ENCODE measurements around the gene CHPT1.

CHPT1 gene

DNA sequence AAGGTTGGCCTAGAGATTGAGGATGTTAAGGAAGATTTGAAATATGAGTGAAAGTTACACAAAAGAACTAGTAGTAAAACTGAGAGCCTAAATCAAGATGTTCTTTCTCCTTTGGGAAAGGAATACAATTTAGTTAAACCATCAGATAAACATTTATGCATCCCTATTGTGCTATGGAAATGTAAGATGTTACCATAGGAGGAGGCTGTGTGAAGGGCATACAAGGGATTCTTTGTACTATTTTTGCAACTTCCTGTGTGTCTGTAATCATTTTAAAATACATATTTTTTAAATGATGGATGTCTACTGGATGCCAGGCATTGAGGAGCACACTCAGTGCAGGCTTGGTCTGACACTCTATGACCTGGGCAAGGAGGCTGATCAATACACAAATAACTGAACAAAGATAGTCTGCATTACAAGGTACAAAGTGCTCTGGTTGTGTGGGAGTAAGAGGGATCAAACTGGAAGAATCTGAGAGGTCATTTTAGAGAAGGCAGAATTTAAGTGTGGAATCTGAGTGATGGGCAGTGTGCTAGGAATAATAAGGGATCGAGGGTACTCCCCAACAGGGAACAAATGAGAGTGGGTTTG lies 5.8 kb upstream of the CHPT1 start:
- DNase-seq (ENCODE audit: extremely low spot score), result no peak
- no peak for TF ChIP-seq TARDBP (IDR thresholded peaks at IDR 0.05)
- CTCF ChIA-PET, result no interaction called here
- POLR2A ChIA-PET, result no interaction called here

DNA sequence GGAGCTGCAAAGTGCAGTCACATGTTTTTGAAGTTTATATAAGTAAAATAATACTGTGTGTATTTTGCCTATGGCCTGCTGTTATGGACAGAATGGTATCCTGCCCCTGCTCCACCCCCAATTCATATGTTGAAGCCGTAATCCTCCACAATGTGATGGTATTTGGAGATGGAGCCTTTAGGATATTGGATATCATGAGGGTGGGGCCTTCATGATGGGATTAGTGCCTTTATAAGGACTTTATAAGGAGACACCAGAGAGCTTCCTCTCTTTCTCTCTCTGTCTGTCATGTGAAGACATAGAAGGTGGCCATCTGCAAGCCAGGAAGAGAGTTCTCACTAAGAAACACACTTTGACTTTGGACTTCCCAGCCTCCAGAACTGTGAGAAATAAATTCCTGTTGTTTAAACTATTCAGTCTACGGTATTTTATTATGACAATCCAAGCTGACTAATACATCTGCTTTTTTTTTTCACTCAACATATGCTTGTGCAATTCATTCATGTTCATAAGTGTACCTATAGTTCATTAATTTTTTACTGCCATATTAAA lies 3.1 kb upstream of the CHPT1 start:
- no peak for DNase-seq (ENCODE audit: extremely low spot score)
- no peak for TF ChIP-seq TARDBP (IDR thresholded peaks at IDR 0.05)
- TF ChIP-seq FOXA1 (IDR thresholded peaks at IDR 0.05), result no peak
- TF ChIP-seq L3MBTL2 (conservative IDR thresholded peaks at IDR 0.05), result no peak
- no peak for TF ChIP-seq CTBP1 (IDR thresholded peaks at IDR 0.05; ENCODE audit: borderline replicate concordance)
- TF ChIP-seq SP1 (IDR thresholded peaks at IDR 0.05), result no peak
- TF ChIP-seq LEF1 (IDR thresholded peaks at IDR 0.05; ENCODE audit: borderline replicate concordance), result no peak
- TF ChIP-seq FOXM1 (IDR thresholded peaks at IDR 0.05; ENCODE audit: borderline replicate concordance), result no peak
- CTCF ChIA-PET, result interaction anchor here (0.9 kb wide), 1 partner anchor 12 kb away, joined by 3 read pairs; no protein-coding TSS in a partner anchor
- POLR2A ChIA-PET, result no interaction called here

DNA sequence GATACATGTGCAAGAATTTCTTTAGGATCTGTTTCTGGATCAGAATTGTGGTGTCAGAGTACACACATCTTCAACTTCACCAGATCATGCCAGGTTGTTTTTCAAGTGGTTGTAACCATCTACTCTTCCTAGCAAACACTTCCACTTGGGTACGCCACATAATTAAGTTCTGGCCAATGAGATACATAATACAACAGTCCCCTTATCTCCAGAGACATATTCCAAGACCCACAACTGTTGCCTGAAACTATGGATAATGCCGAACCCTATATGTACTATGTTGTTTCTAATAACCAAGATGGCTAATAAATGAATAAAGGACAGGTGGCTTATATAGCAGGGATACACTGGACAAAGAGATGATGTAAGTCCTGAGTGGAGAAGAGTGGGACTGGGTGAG lies 2.5 kb upstream of the CHPT1 start:
- no peak for DNase-seq (ENCODE audit: extremely low spot score)
- TF ChIP-seq SP1 (IDR thresholded peaks at IDR 0.05) (no peak), NFRKB (IDR thresholded peaks at IDR 0.05) (no peak), BHLHE40 (IDR thresholded peaks at IDR 0.05; ENCODE audit: borderline replicate concordance) (no peak), SUZ12 (IDR thresholded peaks at IDR 0.05) (no peak), TARDBP (IDR thresholded peaks at IDR 0.05) (no peak), FOXA1 (IDR thresholded peaks at IDR 0.05) (no peak), ARNT (IDR thresholded peaks at IDR 0.05) (no peak), LEF1 (IDR thresholded peaks at IDR 0.05; ENCODE audit: borderline replicate concordance) (no peak)
- TF ChIP-seq, protein P1, sequence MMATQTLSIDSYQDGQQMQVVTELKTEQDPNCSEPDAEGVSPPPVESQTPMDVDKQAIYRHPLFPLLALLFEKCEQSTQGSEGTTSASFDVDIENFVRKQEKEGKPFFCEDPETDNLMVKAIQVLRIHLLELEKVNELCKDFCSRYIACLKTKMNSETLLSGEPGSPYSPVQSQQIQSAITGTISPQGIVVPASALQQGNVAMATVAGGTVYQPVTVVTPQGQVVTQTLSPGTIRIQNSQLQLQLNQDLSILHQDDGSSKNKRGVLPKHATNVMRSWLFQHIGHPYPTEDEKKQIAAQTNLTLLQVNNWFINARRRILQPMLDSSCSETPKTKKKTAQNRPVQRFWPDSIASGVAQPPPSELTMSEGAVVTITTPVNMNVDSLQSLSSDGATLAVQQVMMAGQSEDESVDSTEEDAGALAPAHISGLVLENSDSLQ (IDR thresholded peaks at IDR 0.05), result no peak
- CTCF ChIA-PET, result no interaction called here
- POLR2A ChIA-PET, result no interaction called here

DNA sequence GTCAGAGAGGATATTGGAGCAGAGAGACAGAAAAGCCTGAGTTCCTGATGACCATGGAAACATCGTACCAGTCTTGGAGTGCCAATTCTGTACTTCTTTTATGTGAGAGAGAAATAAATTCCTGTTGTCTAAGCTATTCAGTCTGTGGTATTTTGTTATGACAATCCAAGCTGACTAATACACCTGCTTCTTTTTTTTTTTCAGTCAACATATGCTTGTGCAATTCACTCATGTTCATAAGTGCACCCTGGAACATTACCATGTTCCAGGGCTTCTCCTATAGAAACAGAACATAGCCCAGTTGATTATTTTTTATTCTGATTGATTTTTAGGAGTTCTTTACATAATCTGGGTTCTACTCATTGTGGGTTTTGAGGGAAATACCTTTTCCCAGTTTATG lies 1.7 kb upstream of the CHPT1 start:
- CTCF ChIA-PET, result no interaction called here
- POLR2A ChIA-PET, result no interaction called here
- TF ChIP-seq ZNF384 (IDR thresholded peaks at IDR 0.05) (no peak), BHLHE40 (IDR thresholded peaks at IDR 0.05; ENCODE audit: borderline replicate concordance) (no peak), LEF1 (IDR thresholded peaks at IDR 0.05; ENCODE audit: borderline replicate concordance) (no peak), FOXM1 (IDR thresholded peaks at IDR 0.05; ENCODE audit: borderline replicate concordance) (no peak), ARNT (IDR thresholded peaks at IDR 0.05) (no peak), SUZ12 (IDR thresholded peaks at IDR 0.05) (no peak), CTBP1 (IDR thresholded peaks at IDR 0.05; ENCODE audit: borderline replicate concordance) (no peak), ELF4 (IDR thresholded peaks at IDR 0.05) (no peak), FOXK2 (IDR thresholded peaks at IDR 0.05) (no peak), HDGF (IDR thresholded peaks at IDR 0.05; ENCODE audit: borderline replicate concordance) (no peak), NFRKB (IDR thresholded peaks at IDR 0.05) (no peak), L3MBTL2 (conservative IDR thresholded peaks at IDR 0.05) (no peak), FOXA1 (IDR thresholded peaks at IDR 0.05) (no peak), SP1 (IDR thresholded peaks at IDR 0.05) (no peak)
- TF ChIP-seq, protein P1 (IDR thresholded peaks at IDR 0.05), result no peak
- DNase-seq (ENCODE audit: extremely low spot score), result no peak

DNA sequence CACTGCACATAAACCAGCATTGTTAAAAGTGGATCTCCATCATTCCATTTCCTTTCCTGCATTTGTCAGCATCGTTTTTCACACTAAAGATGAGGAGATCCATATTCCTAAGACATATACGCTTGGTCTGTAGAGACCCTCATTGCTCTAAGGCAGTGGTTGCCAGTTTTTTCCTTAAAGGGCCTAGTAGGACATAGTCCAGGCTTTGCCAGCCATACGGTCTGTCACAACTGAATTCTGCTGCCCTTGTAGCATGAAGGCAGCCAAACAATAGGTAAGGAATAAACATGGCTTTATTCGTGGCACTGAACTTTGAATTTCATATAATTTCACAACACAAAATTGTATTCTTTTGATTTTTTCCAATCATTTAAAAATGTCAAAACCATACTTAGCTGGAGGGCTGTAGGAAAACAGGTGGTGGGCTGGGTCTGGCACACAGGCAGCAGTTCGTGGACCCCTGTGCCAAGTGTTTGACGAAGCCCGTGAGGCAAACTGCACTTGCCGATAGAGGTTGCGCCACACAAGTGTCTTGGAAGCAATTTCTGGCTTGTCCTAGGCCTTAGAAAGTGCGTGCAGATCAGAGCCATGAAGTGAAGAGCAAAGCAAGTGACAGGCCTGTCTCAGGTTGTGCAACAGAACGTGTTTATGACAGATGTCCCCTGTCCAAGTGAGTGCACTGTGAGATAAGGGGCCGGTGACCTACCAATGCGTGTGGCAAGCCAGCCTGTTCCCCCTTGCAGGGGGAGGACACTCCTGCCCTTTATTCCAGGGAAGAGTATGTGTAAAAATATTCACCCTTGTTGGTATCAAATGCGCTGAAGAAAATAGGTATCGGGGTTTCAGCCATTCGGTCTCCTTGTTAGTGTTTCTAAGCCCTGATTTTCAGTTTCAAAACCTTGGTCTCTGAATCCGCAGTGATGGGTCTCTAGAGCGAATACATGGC lies 916 bp upstream of the CHPT1 start:
- TF ChIP-seq, protein P1 (IDR thresholded peaks at IDR 0.05), result no peak
- TF ChIP-seq ZNF384 (IDR thresholded peaks at IDR 0.05), result no peak
- TF ChIP-seq CTBP1 (IDR thresholded peaks at IDR 0.05; ENCODE audit: borderline replicate concordance), result no peak
- no peak for TF ChIP-seq SP1 (IDR thresholded peaks at IDR 0.05)
- no peak for TF ChIP-seq BHLHE40 (IDR thresholded peaks at IDR 0.05; ENCODE audit: borderline replicate concordance)
- no peak for TF ChIP-seq HDGF (IDR thresholded peaks at IDR 0.05; ENCODE audit: borderline replicate concordance)
- no peak for TF ChIP-seq FOXM1 (IDR thresholded peaks at IDR 0.05; ENCODE audit: borderline replicate concordance)
- no peak for TF ChIP-seq ARNT (IDR thresholded peaks at IDR 0.05)
- TF ChIP-seq SUZ12 (IDR thresholded peaks at IDR 0.05), result no peak
- TF ChIP-seq FOXA1 (IDR thresholded peaks at IDR 0.05), result no peak
- TF ChIP-seq NFRKB (IDR thresholded peaks at IDR 0.05), result no peak
- TF ChIP-seq TARDBP (IDR thresholded peaks at IDR 0.05), result no peak
- TF ChIP-seq L3MBTL2 (conservative IDR thresholded peaks at IDR 0.05), result no peak
- TF ChIP-seq FOXK2 (IDR thresholded peaks at IDR 0.05), result no peak
- no peak for TF ChIP-seq ELF4 (IDR thresholded peaks at IDR 0.05)
- no peak for TF ChIP-seq LEF1 (IDR thresholded peaks at IDR 0.05; ENCODE audit: borderline replicate concordance)
- DNase-seq (ENCODE audit: extremely low spot score), result no peak
- CTCF ChIA-PET, result no interaction called here
- POLR2A ChIA-PET, result interaction anchor here (0.8 kb wide), 2 partner anchors 10 to 18 kb away, joined by 3 to 4 read pairs; no protein-coding TSS in a partner anchor
